Lower leg skin (tissue), 3 donors: ENCODE data around the gene KCNMB4.

Experiments
- CTCF ChIP-seq, 3 donors: fragments of 450-650 bp; IDR thresholded peaks; one replicate each; pipeline ENCODE4 v1.5.1; 2016; ENCODE audit warnings: antibody characterized with exemption in 3 of 3, mild to moderate bottlenecking in 3 of 3, moderate library complexity in 2 of 3
- POLR2A ChIP-seq, 2 donors: fragments of 450-650 bp; IDR thresholded peaks; one replicate each; pipeline ENCODE4 v1.6.1; 2016 to 2017; ENCODE audit warnings: antibody characterized with exemption in 2 of 2, mild to moderate bottlenecking in 1 of 2, moderate library complexity in 1 of 2

GRCh38 chr12:70360218-70360617, 5.9 kb upstream of the KCNMB4 start:
- TF ChIP-seq CTCF (IDR thresholded peaks at IDR 0.05): no peak
- no peak for TF ChIP-seq POLR2A (IDR thresholded peaks at IDR 0.05)
